NCI-H2196 (cell line): ENCODE results near the gene HHATL.
A peak's percentile ranks its signal among the peaks of the same experiment; 100 is the strongest.

ENCODE experiments used
- DNase-seq: peaks from one replicate; lab custom pipeline; 2025; ENCODE audit not compliant: unreplicated experiment; lab: John Stamatoyannopoulos, UW

HHATL gene

DNA sequence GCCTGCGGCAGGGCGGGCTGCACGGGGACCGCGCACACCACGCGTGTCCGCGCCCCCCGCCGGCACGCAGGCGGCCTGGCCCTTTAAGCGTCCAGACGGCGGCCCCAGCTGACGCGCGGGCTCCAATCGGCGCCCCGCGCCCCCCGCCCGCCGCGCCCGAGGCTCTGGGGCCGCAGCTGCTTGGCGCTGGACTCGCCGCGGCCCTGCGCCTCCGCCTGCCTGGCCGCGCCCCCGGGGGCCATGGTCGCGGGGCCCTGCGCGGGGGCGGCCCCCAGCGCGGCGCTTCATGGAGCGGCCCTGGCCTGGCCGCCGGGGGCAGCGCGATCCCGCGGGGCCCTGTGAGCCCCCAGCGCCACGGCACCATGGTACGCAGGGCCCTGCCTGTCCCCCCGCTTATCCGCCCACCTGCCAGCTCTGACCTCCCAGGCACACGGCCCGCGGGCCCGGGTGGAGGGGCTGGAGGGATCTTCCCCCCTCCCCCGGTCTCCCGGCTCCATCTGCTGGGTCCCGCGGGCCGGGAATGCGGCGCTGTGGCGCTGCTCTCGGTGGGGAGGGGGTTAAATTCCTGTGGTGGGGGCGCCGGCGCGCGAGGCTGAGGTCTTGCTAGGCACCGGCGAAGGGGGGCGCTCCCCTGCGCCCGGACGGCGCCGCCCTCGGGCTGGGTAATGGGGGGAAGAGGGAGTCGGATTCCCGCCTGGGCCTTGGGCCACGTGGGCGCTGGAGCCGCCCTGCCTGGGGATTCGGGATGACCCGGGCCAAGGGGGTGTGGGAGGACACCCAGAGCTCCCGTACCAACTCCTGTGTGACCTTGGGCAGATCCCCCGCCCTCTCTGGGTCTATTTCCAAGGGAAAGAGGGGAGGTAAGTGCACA, 48.0 kb downstream of the HHATL start:
- DNase-seq = peak; percentile 14

DNA sequence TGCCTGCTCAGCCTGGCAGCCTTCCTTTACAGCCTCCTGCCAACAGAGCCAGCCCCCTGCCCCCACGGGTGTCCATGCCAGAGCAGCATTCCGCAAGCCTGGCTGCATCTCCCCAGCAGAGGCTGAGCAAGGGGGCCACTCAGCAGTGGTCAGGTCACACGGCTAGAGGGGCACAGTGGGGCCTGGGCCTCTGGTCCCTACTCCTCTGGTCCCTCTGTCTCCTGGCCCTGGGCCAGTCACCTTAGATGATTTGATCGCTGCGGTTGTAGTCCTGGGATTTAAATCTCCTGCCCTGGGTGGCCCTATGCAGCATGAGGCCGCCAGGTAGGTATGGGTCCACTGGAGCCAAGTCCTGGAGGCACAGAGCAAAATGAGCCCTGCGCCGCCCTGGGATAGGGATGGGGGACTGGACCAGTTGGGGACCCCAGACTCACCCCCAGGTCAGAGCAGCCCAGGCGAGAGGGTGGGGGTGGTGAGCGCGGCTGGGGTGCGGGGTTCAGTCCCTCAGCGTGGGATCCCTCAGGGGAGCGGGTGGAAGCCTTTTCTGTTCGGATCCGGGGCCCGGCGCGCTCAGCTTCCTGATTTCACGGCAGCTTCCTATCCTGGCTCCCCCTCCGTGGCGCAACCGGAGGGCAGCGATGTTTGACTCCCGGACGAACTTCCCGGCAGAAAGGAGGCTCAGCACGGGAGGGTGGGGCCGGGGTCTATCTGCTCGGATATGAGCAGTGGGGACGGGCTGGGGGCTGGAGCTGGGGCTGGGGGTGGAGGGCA, 48.9 kb downstream of the HHATL start, which contains the start of gene ZBTB47:
Gene ZBTB47 (plus strand): TSS at position 138 of the 771 bp plus-strand sequence. CDS start 4,659 bp downstream, outside the sequence.
- DNase-seq = peak; percentile 11

DNA sequence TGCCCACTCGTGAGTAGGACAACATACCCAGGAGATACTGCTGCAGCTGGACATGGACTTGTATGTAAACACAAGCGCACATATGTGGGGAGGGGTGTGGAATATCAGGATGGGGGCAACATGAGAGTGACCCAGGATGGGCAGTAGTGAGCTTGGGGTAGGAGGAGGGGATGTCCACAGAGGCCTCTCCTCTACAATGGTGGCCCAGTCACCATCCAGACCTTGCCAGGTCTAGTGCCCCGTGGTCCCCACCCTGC, 49.4 kb downstream of the HHATL start:
- DNase-seq = no peak

DNA sequence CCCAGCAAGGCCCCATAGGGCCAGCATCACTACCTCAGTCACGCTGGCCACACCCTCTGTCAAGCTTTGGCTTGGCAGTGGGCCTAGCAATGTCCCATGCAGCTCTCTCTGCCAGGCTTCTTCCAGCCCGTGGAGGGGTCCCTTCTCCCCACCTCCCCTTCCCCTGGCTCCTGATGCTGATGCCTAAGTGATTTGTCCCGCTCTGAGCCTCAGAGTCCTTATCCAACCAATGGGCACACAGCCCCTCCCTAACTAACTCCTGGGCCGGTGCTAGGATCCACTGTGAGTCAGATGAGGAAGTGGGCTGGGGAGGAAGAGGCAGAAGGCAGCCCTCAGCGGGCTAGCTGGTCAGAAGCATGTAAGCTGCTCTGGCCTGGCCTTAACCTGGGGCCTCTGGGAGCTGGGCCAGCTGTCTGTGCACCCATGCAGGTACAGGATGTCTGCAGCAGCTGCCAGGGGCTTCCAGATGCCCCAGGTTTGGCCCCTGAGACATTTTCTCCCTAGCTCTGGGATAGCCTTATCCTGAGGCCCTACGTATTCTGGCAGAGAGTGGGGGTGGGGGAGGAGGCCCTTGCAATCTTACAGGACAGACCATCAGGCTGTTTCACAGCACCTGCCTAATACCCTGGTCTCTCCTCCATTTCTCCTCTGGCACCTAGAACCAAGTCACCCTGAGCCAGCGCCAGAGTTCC, 49.8 kb downstream of the HHATL start:
- DNase-seq = peak; percentile 20

DNA sequence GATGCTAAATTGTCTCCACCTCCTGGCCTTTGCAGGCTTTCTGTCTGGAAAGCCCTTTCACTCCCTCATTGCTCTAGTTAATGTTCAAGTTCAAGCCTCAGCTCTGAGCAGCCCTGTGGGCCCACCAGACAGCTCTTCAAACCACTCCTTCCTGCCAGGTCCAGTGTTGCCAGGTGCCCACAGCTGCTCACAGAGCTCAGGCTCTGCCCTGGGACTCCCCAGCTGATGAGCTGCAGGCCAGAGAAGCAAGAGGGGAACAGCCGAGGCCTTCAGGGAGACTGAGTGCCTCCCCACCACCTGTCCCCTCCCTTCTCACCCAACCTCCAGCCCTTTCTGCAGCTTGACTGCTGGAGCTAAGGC, 50.4 kb downstream of the HHATL start:
- no peak for DNase-seq

DNA sequence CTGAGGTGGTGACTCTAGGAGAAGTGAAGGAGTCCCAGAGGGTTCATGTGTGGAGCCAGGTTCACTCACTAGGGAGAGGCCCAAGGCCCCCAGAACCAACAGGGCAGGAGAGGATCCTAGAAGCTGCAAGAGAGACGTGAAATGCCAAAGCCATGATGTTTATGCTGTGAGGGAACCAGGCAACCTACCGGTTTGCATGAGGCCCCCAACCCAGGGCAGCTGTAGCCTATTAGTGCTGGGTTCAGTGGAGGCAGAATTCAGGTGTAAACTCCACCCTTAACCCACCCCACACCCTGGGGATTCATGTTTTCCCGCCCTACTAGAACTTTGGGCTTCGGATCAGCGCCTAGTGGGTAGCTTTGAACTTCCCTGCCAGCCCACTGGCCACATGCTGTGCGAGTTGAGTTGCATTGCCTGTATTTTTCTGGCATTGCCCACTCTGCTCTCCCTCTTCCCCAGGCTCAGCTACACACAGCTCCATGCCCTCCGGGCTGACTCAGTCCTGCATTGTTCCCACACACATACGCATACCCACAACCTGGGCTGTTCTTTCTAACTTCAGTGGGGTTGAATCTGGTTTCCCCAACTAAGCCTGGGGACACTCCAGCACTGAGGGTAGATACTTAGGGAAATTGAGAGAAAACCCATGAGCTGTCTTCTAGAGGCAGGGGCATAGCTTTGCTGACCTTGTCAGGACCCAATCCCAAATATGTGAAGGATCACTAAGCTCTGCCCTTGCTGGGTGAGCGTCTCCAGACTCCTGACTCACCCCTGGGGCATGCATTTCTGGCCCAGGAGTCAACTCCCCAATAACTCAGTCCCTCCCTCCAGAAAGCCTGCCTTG, 51.1 kb downstream of the HHATL start:
- DNase-seq = no peak

DNA sequence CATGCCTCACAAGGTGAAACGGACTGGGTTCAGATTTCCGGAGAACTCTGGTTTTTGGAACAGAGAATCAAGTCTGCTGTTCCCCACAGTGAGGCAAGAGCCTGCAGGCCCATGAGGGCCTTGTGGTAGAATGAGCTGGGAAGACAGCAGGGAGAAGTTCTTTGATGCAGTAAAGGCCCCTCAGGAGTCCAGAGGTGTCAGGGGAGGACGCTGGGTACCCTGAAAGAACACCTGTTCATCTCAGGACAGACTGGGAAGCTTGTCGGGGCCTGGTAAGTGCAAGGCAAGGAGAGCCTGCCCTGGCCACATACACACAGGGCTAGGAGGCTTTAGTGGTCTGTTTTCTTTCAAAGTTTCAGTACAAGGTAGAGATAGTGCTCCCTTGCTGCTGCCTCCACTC, 52.8 kb downstream of the HHATL start:
- no peak for DNase-seq

DNA sequence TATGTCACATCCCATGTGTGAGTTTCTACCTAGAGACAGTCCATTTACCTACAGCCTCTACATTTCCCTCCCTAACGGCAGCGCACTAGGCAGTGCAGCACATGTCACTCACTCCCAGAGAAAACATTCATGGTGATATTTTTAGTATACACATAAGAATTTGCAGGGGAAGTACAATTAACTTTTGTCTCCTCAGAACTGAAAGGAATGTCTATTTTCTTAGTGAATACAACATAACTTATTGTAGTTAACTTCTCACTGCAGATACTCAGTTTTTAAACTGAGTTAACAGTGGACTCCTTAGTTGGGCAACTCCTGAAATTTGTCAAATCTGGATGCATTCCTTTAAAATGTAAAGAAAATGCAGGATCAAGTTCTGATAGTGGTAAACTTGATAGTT, 53.6 kb downstream of the HHATL start:
- DNase-seq = no peak

DNA sequence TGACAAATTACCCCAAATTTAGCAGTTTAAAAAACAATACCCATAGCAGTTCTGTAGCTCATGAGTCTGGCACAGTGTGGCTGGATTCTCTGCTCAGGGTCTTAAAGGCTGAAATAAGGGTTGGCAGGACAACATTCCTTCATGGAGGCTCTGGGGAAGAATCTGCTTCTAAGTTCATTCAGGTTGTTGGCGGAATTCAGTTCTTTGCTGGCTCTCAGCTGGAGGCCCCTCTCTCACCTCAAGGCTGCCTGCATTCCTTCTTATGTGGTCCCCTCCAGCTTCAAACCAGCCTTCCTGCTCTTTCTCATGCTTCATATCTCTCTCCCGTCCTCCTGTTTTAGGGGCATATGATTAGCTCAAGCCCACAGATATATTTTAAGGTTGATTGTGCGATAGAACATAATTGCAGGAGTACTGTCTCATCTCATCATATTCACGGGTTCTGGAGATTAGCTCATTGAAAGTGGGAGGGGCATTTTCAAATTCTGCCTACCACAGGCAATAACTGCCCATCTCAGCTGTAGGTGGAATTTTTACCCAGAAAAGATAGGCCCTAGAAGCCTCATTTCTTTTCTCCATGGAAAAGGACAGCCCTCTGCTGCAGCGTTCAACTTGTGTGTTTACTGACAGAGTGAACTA, 54.7 kb downstream of the HHATL start:
- no peak for DNase-seq
